CD14-positive monocyte (primary cell): ENCODE data around the gene SPON2. TPM values are rescaled to one million over a fixed set of nuclear protein-coding genes. Genes with fewer than 3 reads are reported as not detected.
A peak's percentile ranks its signal among the peaks of the same experiment; 100 is the strongest.

Experiments
- DNase-seq, 3 donors: peaks; one replicate each; pipeline ENCODE4 v3.0.0-alpha.2; 2011 to 2022
- H2AFZ ChIP-seq: 2 replicates; pipeline ENCODE4 v1.6.0; 2012; ENCODE audit warnings: mild to moderate bottlenecking, low read depth, low read length, inconsistent platforms; ENCODE audit not compliant: insufficient read depth, poor library complexity, severe bottlenecking
- H3K27ac ChIP-seq, 2 donors: 1 replicate in 1 of 2; 2 replicates in 1 of 2; pipeline ENCODE4 v1.5.1; 2012 to 2013; ENCODE audit warnings: low read length in 2 of 2, control low read depth in 1 of 2, inconsistent platforms in 1 of 2, low read depth in 1 of 2, mild to moderate bottlenecking in 1 of 2
- H3K27me3 ChIP-seq, 2 donors: one replicate each; pipeline versions ENCODE4 v1.6.0 to v1.6.1; 2011 to 2013; ENCODE audit warnings: low read length in 2 of 2; ENCODE audit not compliant: control insufficient read depth in 2 of 2, insufficient read depth in 2 of 2
- H3K36me3 ChIP-seq, 2 donors: replicated peaks in 1 of 2; 1 replicate in 1 of 2; 2 replicates in 1 of 2; pipeline versions ENCODE4 v1.5.1 to v1.6.1; 2012 to 2013; ENCODE audit warnings: low read length in 2 of 2, control low read depth in 1 of 2, inconsistent platforms in 1 of 2, mild to moderate bottlenecking in 1 of 2; ENCODE audit not compliant: insufficient read depth in 2 of 2, control insufficient read depth in 1 of 2
- H3K4me1 ChIP-seq, 2 donors: 1 replicate in 1 of 2; 2 replicates in 1 of 2; pipeline versions ENCODE4 v1.5.1 to v1.6.1; 2012 to 2013; ENCODE audit warnings: low read length in 2 of 2, control low read depth in 1 of 2, inconsistent platforms in 1 of 2, mild to moderate bottlenecking in 1 of 2, moderate library complexity in 1 of 2; ENCODE audit not compliant: insufficient read depth in 2 of 2, control insufficient read depth in 1 of 2
- H3K4me2 ChIP-seq: replicated peaks from 2 replicates; pipeline ENCODE3; 2012; ENCODE audit warnings: low read length, moderate library complexity, mild to moderate bottlenecking; ENCODE audit not compliant: poor library complexity, severe bottlenecking; ENCODE audit errors: extremely low read depth
- H3K4me3 ChIP-seq, 3 experiments: fragments of 200-600 bp in 1 of 3; sonication (generic) in 1 of 3; replicated peaks in 1 of 3; 1 replicate in 2 of 3; 2 replicates in 1 of 3; pipeline ENCODE4 v1.5.1; 2011 to 2013; ENCODE audit warnings: low read length in 3 of 3, mild to moderate bottlenecking in 3 of 3, control low read depth in 2 of 3, low read depth in 2 of 3, inconsistent platforms in 1 of 3, moderate library complexity in 1 of 3
- H3K79me2 ChIP-seq: 2 replicates; pipeline ENCODE4 v1.6.0; 2012; ENCODE audit warnings: mild to moderate bottlenecking, control low read depth, inconsistent platforms, low read length, moderate library complexity; ENCODE audit not compliant: insufficient read depth
- H3K9ac ChIP-seq: 2 replicates; pipeline ENCODE4 v1.6.0; 2017; ENCODE audit warnings: low read length, mild to moderate bottlenecking; ENCODE audit not compliant: insufficient read depth, poor library complexity, severe bottlenecking
- H3K9me3 ChIP-seq, 2 donors: replicated peaks in 1 of 2; 1 replicate in 1 of 2; 2 replicates in 1 of 2; pipeline versions ENCODE4 v1.5.1 to v1.6.1; 2012 to 2013; ENCODE audit warnings: low read length in 2 of 2, control low read depth in 1 of 2; ENCODE audit not compliant: control insufficient read depth in 1 of 2, insufficient read depth in 1 of 2
- H4K20me1 ChIP-seq: 2 replicates; pipeline ENCODE4 v1.6.0; 2012; ENCODE audit warnings: mild to moderate bottlenecking, low read length, control low read depth, moderate library complexity; ENCODE audit not compliant: insufficient read depth
- H3K27ac Mint-ChIP-seq, 7 donors: one replicate each; pipeline ENCODE4 v1.8.0; 2020; ENCODE audit warnings: mild to moderate bottlenecking in 7 of 7, mixed read lengths in 7 of 7, moderate library complexity in 6 of 7, inconsistent platforms in 2 of 7
- H3K27me3 Mint-ChIP-seq, 3 donors: one replicate each; pipeline ENCODE4 v1.8.0; 2021 to 2022; ENCODE audit warnings: low read depth in 3 of 3, mild to moderate bottlenecking in 3 of 3, mixed read lengths in 3 of 3, moderate library complexity in 3 of 3, inconsistent platforms in 1 of 3
- H3K36me3 Mint-ChIP-seq, 2 donors: one replicate each; pipeline ENCODE4 v1.8.0; 2020; ENCODE audit warnings: mixed read lengths in 2 of 2, inconsistent platforms in 1 of 2, mild to moderate bottlenecking in 1 of 2
- H3K4me1 Mint-ChIP-seq: one replicate; pipeline ENCODE4 v1.8.0; 2020; ENCODE audit warnings: mild to moderate bottlenecking, mixed read lengths
- H3K4me3 Mint-ChIP-seq, 2 donors: one replicate each; pipeline ENCODE4 v1.8.0; 2020; ENCODE audit warnings: mild to moderate bottlenecking in 2 of 2, mixed read lengths in 2 of 2, moderate library complexity in 1 of 2
- H3K9me3 Mint-ChIP-seq, 7 donors: one replicate each; pipeline ENCODE4 v1.8.0; 2020 to 2022; ENCODE audit warnings: mixed read lengths in 7 of 7, mild to moderate bottlenecking in 6 of 7, moderate library complexity in 6 of 7, inconsistent platforms in 2 of 7
- WGBS: methylation state at CpG from one replicate; pipeline ENCODE4 v1.1.5; 2013; ENCODE audit warnings: missing lambda C conversion rate; ENCODE audit not compliant: insufficient coverage; 5-methylcytosine and 5-hydroxymethylcytosine counted together
- intact Hi-C, 2 donors: fragments of 100-400 bp; cut with micrococcal nuclease; formaldehyde crosslinking; loops; one replicate each; pipeline versions ENCODE4 v1.15.0 to v1.15.1; 2023
- polyA plus RNA-seq, 3 donors: library from polyadenylated mRNA; depleted of rRNA in 1 of 3; unstranded in 2 of 3; stranded (reverse) in 1 of 3; fragments of 300-500 nt in 2 of 3; fragments of >200 nt in 1 of 3; fragmentation: Illumina TruSeq in 2 of 3; gene quantifications; 1 replicate in 2 of 3; 2 replicates in 1 of 3; pipeline ENCODE4 v1.2.3, GENCODE V29; 2012 to 2021
- TF ChIP-seq, protein P1 (sequence below): fragments of 200-600 bp; IDR thresholded peaks from one replicate; pipeline ENCODE4 v1.8.0; 2022; ENCODE audit warnings: antibody characterized with exemption, mild to moderate bottlenecking

The SPON2 gene
- polyA plus RNA-seq, 3 donors = 0.74 to 1.4 (median 0.90) TPM

GRCh38 chr4:1155314-1155713 lies 17.1 kb downstream of the SPON2 start:
- Histone ChIP-seq H3K9me3 (peaks cover 18 to 21% of the 10 kb centered on the region in 2 donors), H3K4me1 (no peaks in the 10 kb centered on the region), H3K36me3 (no peaks in the 10 kb centered on the region), H3K4me3 (no peak overlapping the region), H4K20me1 (no peaks in the 10 kb centered on the region), H2AFZ (no peak overlapping the region), H3K9ac (no peak overlapping the region), H3K4me2 (no peak overlapping the region), H3K79me2 (no peaks in the 10 kb centered on the region), H3K27me3 (no peaks in the 10 kb centered on the region), H3K27ac (no peak overlapping the region)
- Mint-ChIP-seq H3K4me3 (no peak overlapping the region), H3K4me1 (peaks cover 17% of the 10 kb centered on the region), H3K27me3 (peaks cover 8 to 23% (median 10%) of the 10 kb centered on the region in 3 donors), H3K36me3 (no peaks in the 10 kb centered on the region), H3K27ac (no peak overlapping the region), H3K9me3 (peaks cover 11 to 34% (median 24%) of the 10 kb centered on the region in 7 donors)
- WGBS = 56% methylated on average over 3 of the region's 3 CpGs
- TF ChIP-seq, protein P1, sequence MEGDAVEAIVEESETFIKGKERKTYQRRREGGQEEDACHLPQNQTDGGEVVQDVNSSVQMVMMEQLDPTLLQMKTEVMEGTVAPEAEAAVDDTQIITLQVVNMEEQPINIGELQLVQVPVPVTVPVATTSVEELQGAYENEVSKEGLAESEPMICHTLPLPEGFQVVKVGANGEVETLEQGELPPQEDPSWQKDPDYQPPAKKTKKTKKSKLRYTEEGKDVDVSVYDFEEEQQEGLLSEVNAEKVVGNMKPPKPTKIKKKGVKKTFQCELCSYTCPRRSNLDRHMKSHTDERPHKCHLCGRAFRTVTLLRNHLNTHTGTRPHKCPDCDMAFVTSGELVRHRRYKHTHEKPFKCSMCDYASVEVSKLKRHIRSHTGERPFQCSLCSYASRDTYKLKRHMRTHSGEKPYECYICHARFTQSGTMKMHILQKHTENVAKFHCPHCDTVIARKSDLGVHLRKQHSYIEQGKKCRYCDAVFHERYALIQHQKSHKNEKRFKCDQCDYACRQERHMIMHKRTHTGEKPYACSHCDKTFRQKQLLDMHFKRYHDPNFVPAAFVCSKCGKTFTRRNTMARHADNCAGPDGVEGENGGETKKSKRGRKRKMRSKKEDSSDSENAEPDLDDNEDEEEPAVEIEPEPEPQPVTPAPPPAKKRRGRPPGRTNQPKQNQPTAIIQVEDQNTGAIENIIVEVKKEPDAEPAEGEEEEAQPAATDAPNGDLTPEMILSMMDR = no peak
- no peak for DNase-seq
- intact Hi-C loops = no loop called here

GRCh38 chr4:1154523-1155182 lies 17.7 kb downstream of the SPON2 start:
- H3K79me2 ChIP-seq = no peaks in the 10 kb centered on the region
- WGBS = 80% methylated on average over 20 of the region's 21 CpGs

More at GRCh38 chr4:1154523-1155182, 17.7 kb downstream of the SPON2 start:
- Histone ChIP-seq H3K9ac (no peak overlapping the region), H3K27me3 (no peaks in the 10 kb centered on the region), H3K4me1 (no peaks in the 10 kb centered on the region), H3K4me2 (no peak overlapping the region), H3K4me3 (no peak overlapping the region), H2AFZ (no peak overlapping the region), H3K36me3 (no peaks in the 10 kb centered on the region), H4K20me1 (no peaks in the 10 kb centered on the region), H3K9me3 (peaks cover 25 to 26% of the 10 kb centered on the region in 2 donors), H3K27ac (no peak overlapping the region)
- H3K36me3 Mint-ChIP-seq = no peaks in the 10 kb centered on the region
- peaks cover 10 to 23% (median 11%) of the 10 kb centered on the region in 3 donors for H3K27me3 Mint-ChIP-seq
- TF ChIP-seq, protein P1 = no peak
- no peak for DNase-seq
- H3K27ac Mint-ChIP-seq = peak overlapping the region in 1 of 7 donors; percentile 55
- intact Hi-C loops = no loop called here
- peak overlapping the region in 1 of 2 donors; percentile 19 for H3K4me3 Mint-ChIP-seq
- H3K4me1 Mint-ChIP-seq = peaks cover 17% of the 10 kb centered on the region
- peaks cover 14 to 38% (median 31%) of the 10 kb centered on the region in 7 donors for H3K9me3 Mint-ChIP-seq
